Smooth muscle cell (in vitro differentiated cells): ENCODE results near the gene OR10P1. TPM values are rescaled to one million over a fixed set of nuclear protein-coding genes. Genes with fewer than 3 reads are reported as not detected.

Experiments used
- DNase-seq: peaks from one replicate; lab custom pipeline; 2025; ENCODE audit not compliant: unreplicated experiment; lab: John Stamatoyannopoulos, UW
- H2AFZ ChIP-seq: fragments of 200-600 bp; sonication (generic); 2 replicates; pipeline ENCODE4 v1.6.0; 2016; ENCODE audit warnings: antibody characterized with exemption, low read depth, mild to moderate bottlenecking
- H3F3A ChIP-seq: fragments of 200-600 bp; sonication (generic); 2 replicates; pipeline ENCODE4 v1.6.0; 2017; ENCODE audit warnings: antibody characterized with exemption, low read depth
- H3K27ac ChIP-seq: fragments of 200-600 bp; sonication (generic); 2 replicates; pipeline ENCODE4 v1.5.1; 2016; ENCODE audit warnings: low read depth, mild to moderate bottlenecking
- H3K27me3 ChIP-seq: fragments of 200-600 bp; sonication (generic); 2 replicates; pipeline ENCODE4 v1.6.1; 2016; ENCODE audit warnings: low read depth, mild to moderate bottlenecking
- H3K36me3 ChIP-seq: fragments of 200-600 bp; sonication (generic); 2 replicates; pipeline ENCODE4 v1.5.1; 2016; ENCODE audit warnings: low read depth
- H3K4me1 ChIP-seq: fragments of 200-600 bp; sonication (generic); 2 replicates; pipeline ENCODE4 v1.5.1; 2016; ENCODE audit warnings: low read depth
- H3K4me2 ChIP-seq: fragments of 200-600 bp; sonication (generic); 2 replicates; pipeline ENCODE4 v1.6.0; 2016; ENCODE audit warnings: mild to moderate bottlenecking
- H3K4me3 ChIP-seq: fragments of 200-600 bp; sonication (generic); 2 replicates; pipeline ENCODE4 v1.5.1; 2016; ENCODE audit warnings: mild to moderate bottlenecking
- H3K79me2 ChIP-seq: fragments of 200-600 bp; sonication (generic); 2 replicates; pipeline ENCODE4 v1.6.0; 2016; ENCODE audit warnings: low read depth, mild to moderate bottlenecking
- H3K9ac ChIP-seq: fragments of 200-600 bp; sonication (generic); 2 replicates; pipeline ENCODE4 v1.6.0; 2016; ENCODE audit warnings: low read depth
- H3K9me3 ChIP-seq: fragments of 200-600 bp; sonication (generic); replicated peaks from 2 replicates; pipeline ENCODE4 v1.5.1; 2016; ENCODE audit warnings: low read depth
- H4K20me1 ChIP-seq: fragments of 200-600 bp; sonication (generic); 2 replicates; pipeline ENCODE4 v1.6.0; 2016; ENCODE audit warnings: low read depth
- CTCF ChIP-seq: fragments of 200-600 bp; sonication (generic); IDR thresholded peaks from 2 replicates; pipeline ENCODE4 v1.5.1; 2017; ENCODE audit warnings: borderline replicate concordance, mild to moderate bottlenecking, antibody characterized with exemption; ENCODE audit not compliant: insufficient read depth, poor library complexity, severe bottlenecking
- WGBS: methylation state at CpG from one replicate; pipeline ENCODE4 v1.1.7; 2016; ENCODE audit warnings: low lambda C conversion rate; 5-methylcytosine and 5-hydroxymethylcytosine counted together
- polyA plus RNA-seq: library from polyadenylated mRNA; unstranded; fragments of >200 nt; fragmentation: Nextera tagmentation; extraction: Ambion mirVana; gene quantifications from 2 replicates; pipeline ENCODE4 v1.2.1, GENCODE V29; 2016
- total RNA-seq: library from RNA; depleted of rRNA; stranded (reverse); fragments of >200 nt; gene quantifications from 2 replicates; pipeline ENCODE4 v1.2.3, GENCODE V29; 2014

Gene OR10P1
- total and polyA plus RNA-seq, 2 experiments from 2014 or later = not detected

- Histone ChIP-seq H3K4me3 (no peak overlapping the region), H4K20me1 (no peaks in the 10 kb centered on the region), H3F3A (no peaks in the 10 kb centered on the region), H2AFZ (no peak overlapping the region), H3K27ac (no peak overlapping the region), H3K9me3 (no peaks in the 10 kb centered on the region), H3K4me2 (no peak overlapping the region), H3K79me2 (no peaks in the 10 kb centered on the region), H3K9ac (no peak overlapping the region), H3K27me3 (peaks cover 5% of the 10 kb centered on the region), H3K4me1 (no peaks in the 10 kb centered on the region), H3K36me3 (no peaks in the 10 kb centered on the region)
- TF ChIP-seq CTCF = no peak
- no peak for DNase-seq
These were observed 33.6 kb downstream of the OR10P1 start for GRCh38 chr12:55670276-55670675.

GRCh38 chr12:55671746-55672145 is 35.1 kb downstream of the OR10P1 start:
- H3K27me3 ChIP-seq = peaks cover 5% of the 10 kb centered on the region
- H3K9me3 ChIP-seq = no peaks in the 10 kb centered on the region
- H2AFZ ChIP-seq = no peak overlapping the region
- no peak for DNase-seq
- no peaks in the 10 kb centered on the region for H3K4me1 ChIP-seq
- H3K4me2 ChIP-seq = no peak overlapping the region
- H3K36me3 ChIP-seq = no peaks in the 10 kb centered on the region
- no peak overlapping the region for H3K4me3 ChIP-seq
- H3K9ac ChIP-seq = no peak overlapping the region
- H3K79me2 ChIP-seq = no peaks in the 10 kb centered on the region
- H3K27ac ChIP-seq = no peak overlapping the region
- WGBS = 70% methylated on average over 4 of the region's 4 CpGs
- H3F3A ChIP-seq = no peaks in the 10 kb centered on the region
- TF ChIP-seq CTCF = no peak
- no peaks in the 10 kb centered on the region for H4K20me1 ChIP-seq

- Histone ChIP-seq H3K9me3 (no peaks in the 10 kb centered on the region), H2AFZ (no peak overlapping the region), H3K4me3 (no peak overlapping the region), H3K27ac (no peak overlapping the region), H3K9ac (no peak overlapping the region), H3K79me2 (no peaks in the 10 kb centered on the region), H3K4me1 (no peaks in the 10 kb centered on the region), H3K4me2 (no peak overlapping the region), H3F3A (no peaks in the 10 kb centered on the region), H4K20me1 (no peaks in the 10 kb centered on the region), H3K27me3 (peaks cover 5% of the 10 kb centered on the region), H3K36me3 (no peaks in the 10 kb centered on the region)
- TF ChIP-seq CTCF = no peak
- DNase-seq = no peak
These were observed 36.9 kb downstream of the OR10P1 start for GRCh38 chr12:55673638-55674037.

- Histone ChIP-seq H3F3A (no peaks in the 10 kb centered on the region), H3K27ac (no peak overlapping the region), H3K27me3 (peaks cover 5% of the 10 kb centered on the region), H3K36me3 (no peaks in the 10 kb centered on the region), H4K20me1 (no peaks in the 10 kb centered on the region), H3K79me2 (no peaks in the 10 kb centered on the region), H2AFZ (no peak overlapping the region), H3K4me1 (no peaks in the 10 kb centered on the region), H3K9ac (no peak overlapping the region), H3K4me3 (no peak overlapping the region), H3K4me2 (no peak overlapping the region), H3K9me3 (no peaks in the 10 kb centered on the region)
- 87% methylated on average over 8 of the region's 8 CpGs for WGBS
- DNase-seq = no peak
- TF ChIP-seq CTCF = no peak
These were observed 39.0 kb downstream of the OR10P1 start for GRCh38 chr12:55675666-55676065.
